HuH-7.5 (cell line): ENCODE data around the gene ERMAP.
"Not testable (repeated sequence)": the region's sequence is repeated elsewhere in the genome, so short reads cannot be mapped to it uniquely, and the experiment has no call there.

ENCODE experiments used
- DNase-seq: peaks from one replicate; pipeline ENCODE4 v3.0.0; 2011; ENCODE audit warnings: low spot score

ERMAP gene

GRCh38 chr1:42807056-42807668, 9.8 kb upstream of the ERMAP start:
- no peak for DNase-seq

GRCh38 chr1:42814815-42815214, 2.1 kb upstream of the ERMAP start:
- not testable (repeated sequence) for DNase-seq

GRCh38 chr1:42815941-42816584, 859 bp upstream of the ERMAP start:
- no peak for DNase-seq

- DNase-seq: peak; percentile 86
These were observed 482 bp downstream of the ERMAP start for GRCh38 chr1:42817440-42817767.

GRCh38 chr1:42817976-42818375, 1.1 kb downstream of the ERMAP start:
- DNase-seq: no peak

GRCh38 chr1:42820813-42821212, 3.9 kb downstream of the ERMAP start:
- DNase-seq: no peak

- no peak for DNase-seq
These were observed 4.8 kb downstream of the ERMAP start for GRCh38 chr1:42821690-42822089.

- no peak for DNase-seq
These were observed 6.0 kb downstream of the ERMAP start for GRCh38 chr1:42822800-42823392.

- no peak for DNase-seq
These were observed 7.6 kb downstream of the ERMAP start for GRCh38 chr1:42824481-42825035.

- no peak for DNase-seq
These were observed 8.3 kb downstream of the ERMAP start for GRCh38 chr1:42825036-42825851.

GRCh38 chr1:42830631-42831030, 13.7 kb downstream of the ERMAP start:
- no peak for DNase-seq

- no peak for DNase-seq
These were observed 14.4 kb downstream of the ERMAP start for GRCh38 chr1:42831273-42831672.

- DNase-seq: no peak
These were observed 15.8 kb downstream of the ERMAP start for GRCh38 chr1:42832641-42833240.

GRCh38 chr1:42833981-42834380, 17.1 kb downstream of the ERMAP start:
- no peak for DNase-seq

- DNase-seq: no peak
These were observed 17.9 kb downstream of the ERMAP start for GRCh38 chr1:42834803-42835202.

- no peak for DNase-seq
These were observed 18.5 kb downstream of the ERMAP start for GRCh38 chr1:42835422-42835821.

GRCh38 chr1:42837709-42838108, 20.8 kb downstream of the ERMAP start:
- no peak for DNase-seq

GRCh38 chr1:42838482-42839190, 21.7 kb downstream of the ERMAP start:
- no peak for DNase-seq

- DNase-seq: no peak
These were observed 24.1 kb downstream of the ERMAP start for GRCh38 chr1:42841010-42841409.

GRCh38 chr1:42841440-42842147, 24.7 kb downstream of the ERMAP start:
- DNase-seq: no peak

- no peak for DNase-seq
These were observed 27.7 kb downstream of the ERMAP start for GRCh38 chr1:42844592-42845140.
